GM23338 (cell line): ENCODE measurements around the gene NUMB. TPM values are rescaled to one million over a fixed set of nuclear protein-coding genes. Genes with fewer than 3 reads are reported as not detected.

Experiments used
- ATAC-seq: fragments of 200-7000 bp; cut with Tn5 transposase; 3 replicates; pipeline ENCODE4 v1.9.1; 2020
- DNase-seq: peaks from one replicate; pipeline ENCODE4 v3.0.0-alpha.2; 2015; ENCODE audit warnings: low spot score
- H2AFZ ChIP-seq: fragments of 200-600 bp; sonication (generic); 2 replicates; pipeline ENCODE4 v1.8.0; 2016; ENCODE audit warnings: antibody characterized with exemption, mild to moderate bottlenecking, moderate library complexity
- H3F3A ChIP-seq: fragments of 200-600 bp; sonication (generic); replicated peaks from 2 replicates; pipeline ENCODE4 v1.8.0; 2017; ENCODE audit warnings: antibody characterized with exemption, mixed run types, low read depth
- H3K27ac ChIP-seq: fragments of 200-600 bp; sonication (generic); 2 replicates; pipeline ENCODE4 v1.6.1; 2016; ENCODE audit warnings: low read depth
- H3K27me3 ChIP-seq: fragments of 200-600 bp; sonication (generic); 2 replicates; pipeline ENCODE4 v1.8.0; 2016; ENCODE audit warnings: mild to moderate bottlenecking, mixed run types, moderate library complexity; ENCODE audit not compliant: insufficient read depth
- H3K36me3 ChIP-seq: fragments of 200-600 bp; sonication (generic); 2 replicates; pipeline ENCODE4 v1.8.0; 2016; ENCODE audit warnings: mild to moderate bottlenecking; ENCODE audit not compliant: insufficient read depth
- H3K4me1 ChIP-seq: fragments of 200-600 bp; sonication (generic); 2 replicates; pipeline ENCODE4 v1.8.0; 2016; ENCODE audit warnings: mild to moderate bottlenecking, moderate library complexity; ENCODE audit not compliant: insufficient read depth
- H3K4me2 ChIP-seq: fragments of 200-600 bp; sonication (generic); 2 replicates; pipeline ENCODE4 v1.7.1; 2017; ENCODE audit warnings: mixed run types
- H3K4me3 ChIP-seq: fragments of 200-600 bp; sonication (generic); 2 replicates; pipeline ENCODE4 v1.6.1; 2016; ENCODE audit warnings: mixed run types
- H3K79me2 ChIP-seq: fragments of 200-600 bp; sonication (generic); replicated peaks from 2 replicates; pipeline ENCODE4 v1.8.0; 2017; ENCODE audit warnings: mild to moderate bottlenecking; ENCODE audit not compliant: insufficient read depth
- H3K9me2 ChIP-seq: fragments of 200-600 bp; sonication (generic); 2 replicates; pipeline ENCODE4 v1.8.0; 2017; ENCODE audit not compliant: insufficient read depth
- H4K20me1 ChIP-seq: fragments of 200-600 bp; sonication (generic); replicated peaks from 2 replicates; pipeline ENCODE4 v1.8.0; 2017; ENCODE audit warnings: mild to moderate bottlenecking; ENCODE audit not compliant: insufficient read depth
- H3K27ac Mint-ChIP-seq: 2 replicates; pipeline ENCODE4 v1.8.0; 2020; ENCODE audit warnings: inconsistent platforms, mild to moderate bottlenecking, moderate library complexity, mixed read lengths
- H3K27me3 Mint-ChIP-seq: 3 replicates; pipeline ENCODE4 v1.8.0; 2022; ENCODE audit warnings: low read depth, mild to moderate bottlenecking, moderate library complexity, mixed read lengths, inconsistent platforms; ENCODE audit not compliant: insufficient read depth, poor library complexity
- H3K36me3 Mint-ChIP-seq: 3 replicates; pipeline ENCODE4 v1.8.0; 2021; ENCODE audit warnings: low read depth, mild to moderate bottlenecking, inconsistent platforms, moderate library complexity, mixed read lengths
- H3K4me1 Mint-ChIP-seq: 3 replicates; pipeline ENCODE4 v1.8.0; 2020; ENCODE audit warnings: mild to moderate bottlenecking, inconsistent platforms, mixed read lengths
- H3K4me3 Mint-ChIP-seq: 3 replicates; pipeline ENCODE4 v1.8.0; 2021; ENCODE audit warnings: moderate library complexity, mild to moderate bottlenecking, inconsistent platforms, mixed read lengths
- H3K9me3 Mint-ChIP-seq: 3 replicates; pipeline ENCODE4 v1.8.0; 2020; ENCODE audit warnings: moderate library complexity, mild to moderate bottlenecking, inconsistent platforms, mixed read lengths
- ETS1 ChIP-seq: IDR thresholded peaks from 2 replicates; pipeline ENCODE4 v1.6.1; 2016; ENCODE audit warnings: antibody characterized with exemption
- EZH2phosphoT487 ChIP-seq: fragments of 200-600 bp; sonication (generic); IDR thresholded peaks from one replicate; pipeline ENCODE4 v1.8.1; 2018; ENCODE audit warnings: antibody characterized with exemption; ENCODE audit not compliant: unreplicated experiment
- NANOG ChIP-seq: IDR thresholded peaks from 2 replicates; pipeline ENCODE4 v1.6.1; 2016; ENCODE audit warnings: antibody characterized with exemption, borderline replicate concordance
- ZNF114 ChIP-seq: fragments of 250-450 bp; sonication (Bioruptor Pico); IDR thresholded peaks from 2 replicates; pipeline ENCODE4 v1.5.0; 2020; ENCODE audit warnings: mild to moderate bottlenecking, moderate library complexity
- ZNF331 ChIP-seq: fragments of 250-450 bp; sonication (Bioruptor Pico); IDR thresholded peaks from 2 replicates; pipeline ENCODE4 v1.5.0; 2020; ENCODE audit warnings: low read depth, mild to moderate bottlenecking, moderate library complexity
- ZNF462 ChIP-seq: fragments of 250-450 bp; sonication (Bioruptor Pico); IDR thresholded peaks from 2 replicates; pipeline ENCODE4 v1.5.0; 2020; ENCODE audit warnings: mild to moderate bottlenecking, moderate library complexity
- polyA plus RNA-seq: library from polyadenylated mRNA; unstranded; fragments of >200 nt; fragmentation: Nextera tagmentation; extraction: Ambion mirVana; gene quantifications from 2 replicates; pipeline ENCODE4 v1.2.1, GENCODE V29; 2016
- total RNA-seq: library from RNA; depleted of rRNA; stranded (reverse); fragments of >200 nt; shearing (Covaris generic); gene quantifications from 2 replicates; pipeline ENCODE4 v1.2.3, GENCODE V29; 2014

Gene NUMB
- total and polyA plus RNA-seq, 2 experiments from 2014 or later, result 32.1 to 36.7 TPM

DNA sequence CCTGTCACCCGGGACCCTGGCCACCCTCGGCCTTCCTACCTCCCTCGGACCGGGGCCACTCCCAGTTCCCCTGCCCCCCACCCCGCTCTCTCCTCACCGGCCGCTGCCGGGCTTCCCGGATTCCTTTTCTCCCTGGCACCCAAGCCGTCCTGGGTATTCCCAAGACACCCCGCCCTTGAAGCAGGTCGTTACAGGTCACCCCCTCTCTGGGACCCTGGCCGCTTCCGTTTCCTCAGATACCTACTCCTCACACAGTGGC lies 493 bp downstream of the NUMB start:
- peak; percentile 29; the same call in 2 of the 3 replicates for ATAC-seq
- H3K9me2 ChIP-seq, result no peaks in the 10 kb centered on the region
- peak overlapping the region; percentile 49; the same call in 1 of the 2 replicates for H2AFZ ChIP-seq
- Mint-ChIP-seq H3K4me3 (peak overlapping the region; percentile 94), H3K4me1 (peaks cover 33% of the 10 kb centered on the region), H3K9me3 (no peaks in the 10 kb centered on the region; the same call in 2 of the 3 replicates), H3K27ac (peak overlapping the region; percentile 99), H3K36me3 (no peaks in the 10 kb centered on the region), H3K27me3 (peaks cover 16% of the 10 kb centered on the region)
- H3K36me3 ChIP-seq, result no peaks in the 10 kb centered on the region
- H3K4me1 ChIP-seq, result peaks cover 16% of the 10 kb centered on the region
- peak overlapping the region; percentile 90 for H3K4me2 ChIP-seq
- H3K27ac ChIP-seq, result peak overlapping the region; percentile 1
- H3K79me2 ChIP-seq, result peaks cover 51% of the 10 kb centered on the region
- H4K20me1 ChIP-seq, result peaks cover 27% of the 10 kb centered on the region
- TF ChIP-seq ZNF114 (CRISPR knock-in tag) (no peak), NANOG (no peak), ETS1 (no peak), EZH2phosphoT487 (no peak), ZNF462 (CRISPR knock-in tag) (no peak), ZNF331 (CRISPR knock-in tag) (no peak)
- peak overlapping the region; percentile 84 for H3K4me3 ChIP-seq
- no peak for DNase-seq
- no peaks in the 10 kb centered on the region for H3K27me3 ChIP-seq
- H3F3A ChIP-seq, result no peaks in the 10 kb centered on the region
